HepG2 (cell line): ENCODE measurements around the gene USP30. TPM values are rescaled to one million over a fixed set of nuclear protein-coding genes. Genes with fewer than 3 reads are reported as not detected.

ENCODE experiments used
- ATAC-seq: fragments of 200-7000 bp; cut with Tn5 transposase; 3 replicates; pipeline ENCODE4 v1.9.1; 2020; ENCODE audit warnings: mild to moderate bottlenecking, moderate library complexity
- BruUV-seq: library from RNA; stranded (reverse); fragments of 400-500 nt; replicated peaks from 2 replicates; lab custom pipeline; 2021; lab: Mats Ljungman, UMichigan
- CTCF ChIA-PET: fragments of 300-600 bp; formaldehyde crosslinking; extraction: SDS; loops from one replicate; lab custom pipeline; 2021; ENCODE audit warnings: low total read pairs, inconsistent platforms, low intra/inter-chr PET ratio; lab: Yijun Ruan, JAX
- POLR2A ChIA-PET: fragments of 350-600 bp; sonication (Branson Sonifier 250); formaldehyde crosslinking; loops from one replicate; lab custom pipeline; 2020; ENCODE audit warnings: antibody characterized with exemption, inconsistent platforms; lab: Yijun Ruan, JAX
- DNase-seq: peaks from one replicate; pipeline ENCODE4 v3.0.0-alpha.2; 2015; ENCODE audit warnings: low spot score
- FAIRE-seq: peaks from 3 replicates; lab custom pipeline; 2011; peaks lifted over from hg19 to GRCh38; lab: Jason Lieb, UNC
- H2AFZ ChIP-seq: one replicate; pipeline ENCODE4 v1.6.1; 2011; ENCODE audit warnings: low read length, inconsistent platforms
- H3K27ac ChIP-seq: fragments of 300-600 bp; 3 replicates; pipeline ENCODE4 v1.8.0; 2011; ENCODE audit warnings: mixed run types, mild to moderate bottlenecking, mixed read lengths, low read length, inconsistent platforms; ENCODE audit not compliant: insufficient read depth; ENCODE audit errors: extremely low read length
- H3K27me3 ChIP-seq, 2 experiments: fragments of 200-600 bp in 1 of 2; 2 replicates in 1 of 2; 3 replicates in 1 of 2; pipeline versions ENCODE4 v1.6.0 to v1.8.0; 2011; ENCODE audit warnings: low read length in 2 of 2, mild to moderate bottlenecking in 2 of 2, moderate library complexity in 2 of 2, inconsistent platforms in 1 of 2; ENCODE audit not compliant: insufficient read depth in 2 of 2, control insufficient read depth in 1 of 2
- H3K36me3 ChIP-seq, 2 experiments: fragments of 200-600 bp in 1 of 2; replicated peaks in 1 of 2; 2 replicates in 1 of 2; 3 replicates in 1 of 2; pipeline versions ENCODE4 v1.5.1 to v1.8.0; 2011; ENCODE audit warnings: low read length in 2 of 2, inconsistent platforms in 1 of 2; ENCODE audit not compliant: insufficient read depth in 2 of 2, control insufficient read depth in 1 of 2
- H3K4me1 ChIP-seq: 2 replicates; pipeline ENCODE4 v1.5.1; 2012; ENCODE audit warnings: low read length, inconsistent platforms; ENCODE audit not compliant: insufficient read depth
- H3K4me2 ChIP-seq: 2 replicates; pipeline ENCODE4 v1.6.0; 2011; ENCODE audit warnings: low read depth, low read length, inconsistent platforms
- H3K4me3 ChIP-seq, 3 experiments: fragments of 200-600 bp in 1 of 3; sonication (generic), shearing (Covaris generic) in 1 of 3; replicated peaks in 1 of 3; 2 replicates each; pipeline ENCODE4 v1.5.1; 2011 to 2016; ENCODE audit warnings: low read length in 3 of 3, inconsistent platforms in 2 of 3, low read depth in 2 of 3, mild to moderate bottlenecking in 2 of 3, control low read depth in 1 of 3, mixed read lengths in 1 of 3; ENCODE audit not compliant: insufficient read depth in 1 of 3
- H3K79me2 ChIP-seq: one replicate; pipeline ENCODE4 v1.6.1; 2011; ENCODE audit warnings: low read length, inconsistent platforms; ENCODE audit not compliant: insufficient read depth
- H3K9ac ChIP-seq: 2 replicates; pipeline ENCODE4 v1.6.0; 2011; ENCODE audit warnings: mild to moderate bottlenecking, low read depth, low read length, inconsistent platforms; ENCODE audit not compliant: insufficient read depth
- H3K9me3 ChIP-seq: 2 replicates; pipeline ENCODE4 v1.5.1; 2012; ENCODE audit warnings: mild to moderate bottlenecking, low read length
- H4K20me1 ChIP-seq: 2 replicates; pipeline ENCODE4 v1.6.0; 2011; ENCODE audit warnings: inconsistent platforms, mild to moderate bottlenecking, low read length, moderate library complexity; ENCODE audit not compliant: insufficient read depth
- ASH2L ChIP-seq: fragments of 300-600, 200-600 bp; sonication (generic); IDR thresholded peaks from 2 replicates; pipeline ENCODE4 v1.7.0; 2017; ENCODE audit warnings: low read depth, mild to moderate bottlenecking, moderate library complexity, mixed read lengths, low read length; ENCODE audit not compliant: insufficient read length
- DNMT3B ChIP-seq: conservative IDR thresholded peaks from 2 replicates; pipeline ENCODE4 v1.6.1; 2016; ENCODE audit warnings: missing biosample characterization, control low read depth
- KMT2A ChIP-seq: sonication (generic); formaldehyde crosslinking; IDR thresholded peaks from 2 replicates; pipeline ENCODE4 v1.4.0; 2020; ENCODE audit warnings: missing genetic modification reagents
- MLLT10 ChIP-seq: sonication (generic); formaldehyde crosslinking; IDR thresholded peaks from 2 replicates; pipeline ENCODE4 v1.4.0; 2020; ENCODE audit warnings: missing genetic modification reagents
- NFE2 ChIP-seq: sonication (generic); formaldehyde crosslinking; IDR thresholded peaks from 2 replicates; pipeline ENCODE4 v1.4.0; 2020; ENCODE audit warnings: missing genetic modification reagents
- NR2C2 ChIP-seq: sonication (generic); formaldehyde crosslinking; IDR thresholded peaks from 2 replicates; pipeline ENCODE4 v1.4.0; 2020; ENCODE audit warnings: missing genetic modification reagents, mild to moderate bottlenecking, moderate library complexity, borderline replicate concordance
- ZHX2 ChIP-seq, 2 experiments: sonication (generic) in 1 of 2; formaldehyde crosslinking in 1 of 2; IDR thresholded peaks; 2 replicates each; pipeline versions ENCODE4 v1.6.1 to v1.9.0; 2014 to 2022; ENCODE audit warnings: antibody characterized with exemption in 1 of 2, borderline replicate concordance in 1 of 2, inconsistent platforms in 1 of 2, low read depth in 1 of 2, missing genetic modification reagents in 1 of 2
- ZNF782 ChIP-seq: sonication (generic); formaldehyde crosslinking; IDR thresholded peaks from 2 replicates; pipeline ENCODE4 v1.4.0; 2020; ENCODE audit warnings: missing genetic modification reagents, mild to moderate bottlenecking, borderline replicate concordance
- WGBS: methylation state at CpG from one replicate; pipeline ENCODE4 v1.1.6; 2017; ENCODE audit warnings: low lambda C conversion rate; 5-methylcytosine and 5-hydroxymethylcytosine counted together
- in situ Hi-C: cut with HindIII; loops from 2 replicates; pipeline ENCODE4 v1.10.0; 2017; ENCODE audit warnings: low pct_unique_long_range_greater_than_20kb; ENCODE audit not compliant: extremely low pct_ligation_motif_present
- intact Hi-C: fragments of 100-400 bp; cut with micrococcal nuclease; formaldehyde crosslinking; loops from one replicate; pipeline ENCODE4 v1.10.0; 2022; ENCODE audit not compliant: unreplicated experiment
- polyA plus RNA-seq, 8 experiments: library from polyadenylated mRNA; depleted of rRNA in 3 of 8; stranded (reverse) in 7 of 8; unstranded in 1 of 8; fragments of >200 nt; fragmentation: Illumina TruSeq in 4 of 8; extraction: Trizol in 4 of 8; gene quantifications; 2 replicates each; pipeline versions ENCODE4 v1.2.1 to v1.2.3, GENCODE V29; 2011 to 2016; ENCODE audit warnings: low read depth in 4 of 8, missing spikeins in 1 of 8, mixed read lengths in 1 of 8; ENCODE audit not compliant: insufficient read depth in 1 of 8
- total RNA-seq, 5 experiments: library from RNA; depleted of rRNA; stranded (reverse); fragments of >200 nt; fragmentation: Illumina TruSeq; extraction: Trizol; gene quantifications; 2 replicates each; pipeline ENCODE4 v1.2.3, GENCODE V29; 2016; ENCODE audit warnings: low read depth in 1 of 5
- TF ChIP-seq, protein P1 (sequence below): sonication (generic); formaldehyde crosslinking; IDR thresholded peaks from 2 replicates; pipeline ENCODE4 v1.8.1; 2022; ENCODE audit warnings: low read depth, mild to moderate bottlenecking, missing genetic modification reagents
- TF ChIP-seq, protein P2 (sequence below): sonication (generic); formaldehyde crosslinking; IDR thresholded peaks from 2 replicates; pipeline ENCODE4 v1.4.0; 2020; ENCODE audit warnings: mild to moderate bottlenecking, missing genetic modification reagents, borderline replicate concordance

Gene USP30
- total and polyA plus RNA-seq, 2 of the 13 experiments (the other 11 are each of a cell fraction or from before 2014, with no cell fraction given) = 11.2 to 20.8 TPM

GRCh38 chr12:109126784-109127183, 74.4 kb downstream of the USP30 start (continued):
- TF ChIP-seq, protein P1, sequence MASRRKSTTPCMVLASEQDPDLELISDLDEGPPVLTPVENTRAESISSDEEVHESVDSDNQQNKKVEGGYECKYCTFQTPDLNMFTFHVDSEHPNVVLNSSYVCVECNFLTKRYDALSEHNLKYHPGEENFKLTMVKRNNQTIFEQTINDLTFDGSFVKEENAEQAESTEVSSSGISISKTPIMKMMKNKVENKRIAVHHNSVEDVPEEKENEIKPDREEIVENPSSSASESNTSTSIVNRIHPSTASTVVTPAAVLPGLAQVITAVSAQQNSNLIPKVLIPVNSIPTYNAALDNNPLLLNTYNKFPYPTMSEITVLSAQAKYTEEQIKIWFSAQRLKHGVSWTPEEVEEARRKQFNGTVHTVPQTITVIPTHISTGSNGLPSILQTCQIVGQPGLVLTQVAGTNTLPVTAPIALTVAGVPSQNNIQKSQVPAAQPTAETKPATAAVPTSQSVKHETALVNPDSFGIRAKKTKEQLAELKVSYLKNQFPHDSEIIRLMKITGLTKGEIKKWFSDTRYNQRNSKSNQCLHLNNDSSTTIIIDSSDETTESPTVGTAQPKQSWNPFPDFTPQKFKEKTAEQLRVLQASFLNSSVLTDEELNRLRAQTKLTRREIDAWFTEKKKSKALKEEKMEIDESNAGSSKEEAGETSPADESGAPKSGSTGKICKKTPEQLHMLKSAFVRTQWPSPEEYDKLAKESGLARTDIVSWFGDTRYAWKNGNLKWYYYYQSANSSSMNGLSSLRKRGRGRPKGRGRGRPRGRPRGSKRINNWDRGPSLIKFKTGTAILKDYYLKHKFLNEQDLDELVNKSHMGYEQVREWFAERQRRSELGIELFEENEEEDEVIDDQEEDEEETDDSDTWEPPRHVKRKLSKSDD = no peak
- no peak for TF ChIP-seq ASH2L
- no peak for TF ChIP-seq DNMT3B (CRISPR knock-in tag)
- no peak for TF ChIP-seq NFE2 (CRISPR knock-in tag)
- TF ChIP-seq KMT2A (CRISPR knock-in tag) = no peak
- TF ChIP-seq MLLT10 = no peak
- TF ChIP-seq ZNF782 = no peak
- TF ChIP-seq, all 625 proteins: peak for 0

DNA sequence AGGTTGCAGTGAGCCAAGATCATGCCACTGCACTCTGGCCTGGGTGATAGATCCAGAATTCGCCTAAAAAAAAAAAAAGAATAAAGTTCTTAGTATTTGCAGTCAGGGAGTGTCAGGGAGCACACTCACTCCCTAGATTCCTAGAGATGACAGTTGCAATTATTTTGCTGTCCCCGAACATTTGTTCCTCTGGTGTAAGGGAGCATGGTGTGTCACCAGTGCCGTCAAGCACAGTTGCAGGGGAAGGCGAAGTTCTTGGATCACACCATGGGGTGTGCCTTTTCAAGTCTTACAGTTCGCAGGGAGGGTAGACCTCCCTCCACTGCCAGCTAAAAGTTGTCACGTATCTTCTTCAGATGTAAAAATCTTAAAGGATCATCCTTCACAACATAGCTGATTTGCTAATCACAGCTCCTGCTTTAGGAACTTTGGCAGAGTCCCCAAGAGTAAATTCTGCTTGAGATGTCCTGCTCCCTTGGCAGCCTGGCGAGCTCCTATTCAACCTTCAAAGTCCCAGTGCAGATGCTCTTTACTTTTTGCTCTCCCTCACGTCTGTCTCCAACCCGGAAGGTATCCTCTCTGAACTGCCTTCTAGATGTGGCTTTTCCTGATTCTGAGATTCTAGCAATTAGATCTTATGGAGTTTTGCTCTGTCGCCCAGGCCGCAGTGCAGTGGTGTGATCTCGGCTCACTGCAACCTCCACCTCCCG, 75.3 kb downstream of the USP30 start:
- H3K79me2 ChIP-seq = no peaks in the 10 kb centered on the region
- H3K27ac ChIP-seq = no peak overlapping the region
- ATAC-seq = no peak
- ChIA-PET CTCF (no interaction called here), POLR2A (interaction anchor here (1.6 kb wide), 1 partner anchor 27 kb away, joined by 4 read pairs; no protein-coding TSS in a partner anchor)
- no peak overlapping the region for H2AFZ ChIP-seq
- intact Hi-C loops = no loop called here
- in situ Hi-C loops = no loop called here
- H3K9me3 ChIP-seq = no peaks in the 10 kb centered on the region
- H3K9ac ChIP-seq = no peak overlapping the region
- no peaks in the 10 kb centered on the region for H4K20me1 ChIP-seq
- H3K4me3 ChIP-seq = no peak overlapping the region
- H3K27me3 ChIP-seq = no peaks in the 10 kb centered on the region
- DNase-seq = no peak
- 0 out of 5 replicates have a peak, but pooled peaks cover 0 to 1% of the 10 kb centered on the region in 2 experiments for H3K36me3 ChIP-seq
- 97% methylated on average over 13 of the region's 13 CpGs for WGBS
- BruUV-seq = no TSS peak
- no peaks in the 10 kb centered on the region for H3K4me1 ChIP-seq
- H3K4me2 ChIP-seq = no peak overlapping the region
- FAIRE-seq = no peak
- TF ChIP-seq ZHX2 (IDR thresholded peaks at IDR 0.05; ENCODE audit: low read depth) (no peak), ZHX2 (CRISPR knock-in tag; IDR thresholded peaks at IDR 0.05; ENCODE audit: borderline replicate concordance) (no peak), NR2C2 (CRISPR knock-in tag) (no peak)
- TF ChIP-seq, protein P2, sequence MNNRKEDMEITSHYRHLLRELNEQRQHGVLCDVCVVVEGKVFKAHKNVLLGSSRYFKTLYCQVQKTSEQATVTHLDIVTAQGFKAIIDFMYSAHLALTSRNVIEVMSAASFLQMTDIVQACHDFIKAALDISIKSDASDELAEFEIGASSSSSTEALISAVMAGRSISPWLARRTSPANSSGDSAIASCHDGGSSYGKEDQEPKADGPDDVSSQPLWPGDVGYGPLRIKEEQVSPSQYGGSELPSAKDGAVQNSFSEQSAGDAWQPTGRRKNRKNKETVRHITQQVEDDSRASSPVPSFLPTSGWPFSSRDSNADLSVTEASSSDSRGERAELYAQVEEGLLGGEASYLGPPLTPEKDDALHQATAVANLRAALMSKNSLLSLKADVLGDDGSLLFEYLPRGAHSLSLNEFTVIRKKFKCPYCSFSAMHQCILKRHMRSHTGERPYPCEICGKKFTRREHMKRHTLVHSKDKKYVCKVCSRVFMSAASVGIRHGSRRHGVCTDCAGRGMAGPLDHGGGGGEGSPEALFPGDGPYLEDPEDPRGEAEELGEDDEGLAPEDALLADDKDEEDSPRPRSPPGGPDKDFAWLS = no peak
